Testis (tissue), 3 donors: ENCODE data around the gene BSPH1. TPM values are rescaled to one million over a fixed set of nuclear protein-coding genes. Genes with fewer than 3 reads are reported as not detected.
"Not testable (repeated sequence)": the region's sequence is repeated elsewhere in the genome, so short reads cannot be mapped to it uniquely, and the experiment has no call there.

Experiments used
- DNase-seq: peaks from one replicate; pipeline ENCODE4 v3.0.0-alpha.2; 2019
- H3K27ac ChIP-seq, 2 donors: fragments of 200-600 bp; sonication (generic); one replicate each; pipeline ENCODE4 v1.5.1; 2019
- H3K27me3 ChIP-seq: fragments of 200-600 bp; sonication (generic); one replicate; pipeline ENCODE4 v1.5.1; 2019
- H3K36me3 ChIP-seq: fragments of 200-600 bp; sonication (generic); one replicate; pipeline ENCODE4 v1.5.1; 2017; ENCODE audit warnings: low read depth; ENCODE audit errors: missing control alignments
- H3K4me1 ChIP-seq: fragments of 200-600 bp; sonication (generic); one replicate; pipeline ENCODE4 v1.5.1; 2019
- H3K4me3 ChIP-seq, 2 donors: fragments of 200-600 bp; sonication (generic); one replicate each; pipeline ENCODE4 v1.5.1; 2017 to 2019
- H3K9me3 ChIP-seq: fragments of 200-600 bp; sonication (generic); one replicate; pipeline ENCODE4 v1.5.1; 2017
- POLR2A ChIP-seq: fragments of 450-650 bp; IDR thresholded peaks from one replicate; pipeline ENCODE4 v1.6.1; 2017; ENCODE audit warnings: antibody characterized with exemption, mild to moderate bottlenecking, moderate library complexity
- WGBS, 2 donors: methylation state at CpG; one replicate each; pipeline ENCODE4 v1.1.5; 2018; 5-methylcytosine and 5-hydroxymethylcytosine counted together
- intact Hi-C: fragments of 100-400 bp; cut with DNase I; formaldehyde crosslinking; loops from one replicate; pipeline ENCODE4 v1.15.1; 2023; ENCODE audit warnings: low total_unique reads
- polyA plus RNA-seq: library from polyadenylated mRNA; stranded (reverse); fragments of 350-450 nt; fragmentation: Illumina TruSeq; extraction: RNeasy Lipid Tissue Mini Kit (QIAGEN cat#74804); gene quantifications from one replicate; pipeline ENCODE4 v1.2.3, GENCODE V29; 2014; ENCODE audit warnings: low read depth, low replicate concordance; ENCODE audit not compliant: insufficient read depth
- total RNA-seq, 2 donors: library from RNA; depleted of rRNA; stranded (reverse); fragments of >200 nt; gene quantifications; one replicate each; pipeline ENCODE4 v1.2.3, GENCODE V29; 2016
- TF ChIP-seq, protein P1 (sequence below), 3 experiments: fragments of 450-650 bp in 2 of 3; fragments of 200-600 bp in 1 of 3; sonication (generic) in 1 of 3; IDR thresholded peaks; one replicate each; pipeline ENCODE4 v1.5.1; 2016 to 2019; ENCODE audit warnings: antibody characterized with exemption in 3 of 3, mild to moderate bottlenecking in 2 of 3, moderate library complexity in 1 of 3

BSPH1 gene
- total and polyA plus RNA-seq, 3 donors from 2014 or later: 0.71 TPM; not detected in 2

DNA sequence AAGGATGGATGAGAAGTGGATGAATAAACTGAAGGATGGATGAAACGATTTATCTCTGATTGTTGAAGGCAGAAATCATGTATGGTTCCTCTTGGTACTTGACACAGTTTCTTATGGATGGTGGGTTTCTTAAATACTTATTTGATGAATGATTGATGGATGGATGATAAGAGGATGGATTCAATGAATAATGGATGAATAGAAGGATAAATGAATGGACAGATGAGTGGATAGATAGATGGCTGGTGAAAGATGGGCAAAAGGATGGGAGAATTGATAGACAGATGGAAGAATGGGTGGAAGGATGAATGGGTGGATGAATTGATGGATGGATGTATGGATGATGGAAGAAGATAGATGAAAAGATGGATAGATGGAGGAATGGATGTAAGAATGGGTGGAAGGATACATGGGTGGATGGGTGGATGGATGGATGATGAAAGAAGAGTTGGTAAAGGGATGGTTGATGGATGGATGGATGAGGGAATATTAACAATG is 4.3 kb upstream of the BSPH1 start:
- intact Hi-C loops: no loop called here
- 68 to 73% methylated on average over 1 of the region's 1 CpG for WGBS, 2 donors
- Histone ChIP-seq H3K4me1 (no peaks in the 10 kb centered on the region), H3K9me3 (no peaks in the 10 kb centered on the region), H3K4me3 (no peak overlapping the region), H3K27me3 (no peaks in the 10 kb centered on the region), H3K27ac (no peak overlapping the region), H3K36me3 (no peaks in the 10 kb centered on the region)
- DNase-seq: no peak
- no peak for TF ChIP-seq POLR2A
- TF ChIP-seq, protein P1, sequence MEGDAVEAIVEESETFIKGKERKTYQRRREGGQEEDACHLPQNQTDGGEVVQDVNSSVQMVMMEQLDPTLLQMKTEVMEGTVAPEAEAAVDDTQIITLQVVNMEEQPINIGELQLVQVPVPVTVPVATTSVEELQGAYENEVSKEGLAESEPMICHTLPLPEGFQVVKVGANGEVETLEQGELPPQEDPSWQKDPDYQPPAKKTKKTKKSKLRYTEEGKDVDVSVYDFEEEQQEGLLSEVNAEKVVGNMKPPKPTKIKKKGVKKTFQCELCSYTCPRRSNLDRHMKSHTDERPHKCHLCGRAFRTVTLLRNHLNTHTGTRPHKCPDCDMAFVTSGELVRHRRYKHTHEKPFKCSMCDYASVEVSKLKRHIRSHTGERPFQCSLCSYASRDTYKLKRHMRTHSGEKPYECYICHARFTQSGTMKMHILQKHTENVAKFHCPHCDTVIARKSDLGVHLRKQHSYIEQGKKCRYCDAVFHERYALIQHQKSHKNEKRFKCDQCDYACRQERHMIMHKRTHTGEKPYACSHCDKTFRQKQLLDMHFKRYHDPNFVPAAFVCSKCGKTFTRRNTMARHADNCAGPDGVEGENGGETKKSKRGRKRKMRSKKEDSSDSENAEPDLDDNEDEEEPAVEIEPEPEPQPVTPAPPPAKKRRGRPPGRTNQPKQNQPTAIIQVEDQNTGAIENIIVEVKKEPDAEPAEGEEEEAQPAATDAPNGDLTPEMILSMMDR (IDR thresholded peaks at IDR 0.05): no peak

DNA sequence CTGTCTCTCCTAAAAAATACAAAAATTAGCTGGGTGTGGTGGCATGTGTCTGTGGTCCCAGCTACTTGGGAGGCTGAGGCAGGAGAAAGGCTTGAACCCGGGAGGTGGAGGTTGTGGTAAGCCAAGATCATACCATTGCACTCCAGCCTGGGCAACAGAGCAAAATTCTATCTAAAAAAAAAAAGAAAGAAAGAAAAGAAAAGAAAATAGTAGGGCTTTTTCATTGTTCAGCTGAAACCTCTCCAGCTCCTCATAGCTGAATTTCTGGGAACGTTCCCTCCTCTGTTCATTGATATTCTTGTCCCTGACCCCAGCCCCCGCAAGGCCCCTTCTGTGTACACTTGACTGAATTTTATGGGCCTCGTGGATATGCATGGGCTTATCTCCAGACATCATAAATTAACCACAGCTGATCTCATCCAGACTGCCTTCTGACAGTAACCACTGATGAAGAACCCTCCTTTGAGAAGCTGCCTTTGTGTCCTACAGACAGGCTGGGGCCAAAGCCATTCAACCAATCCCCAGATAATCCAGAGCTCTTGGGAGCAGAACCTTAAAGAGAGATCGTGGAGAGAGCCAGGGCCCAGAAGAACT is 2.3 kb upstream of the BSPH1 start, which contains the start of gene ELSPBP1:
ELSPBP1 (plus strand) TSS at position 424 of the 594 bp plus-strand sequence. CDS start 14,036 bp downstream, outside the sequence.
- no peaks in the 10 kb centered on the region for H3K4me1 ChIP-seq
- no peak for DNase-seq
- no peak within 1 kb of the TSS for H3K4me3 ChIP-seq
- H3K9me3 ChIP-seq: no peaks in the 10 kb centered on the region
- no peak within 1 kb of the TSS for H3K27ac ChIP-seq
- H3K36me3 ChIP-seq: no peaks in the 10 kb centered on the region
- intact Hi-C loops: no loop called here
- H3K27me3 ChIP-seq: no peaks in the 10 kb centered on the region
- 41 to 48% methylated on average over 5 of the region's 5 CpGs for WGBS, 2 donors
- TF ChIP-seq POLR2A: no peak
- TF ChIP-seq, protein P1 (IDR thresholded peaks at IDR 0.05): no peak

DNA sequence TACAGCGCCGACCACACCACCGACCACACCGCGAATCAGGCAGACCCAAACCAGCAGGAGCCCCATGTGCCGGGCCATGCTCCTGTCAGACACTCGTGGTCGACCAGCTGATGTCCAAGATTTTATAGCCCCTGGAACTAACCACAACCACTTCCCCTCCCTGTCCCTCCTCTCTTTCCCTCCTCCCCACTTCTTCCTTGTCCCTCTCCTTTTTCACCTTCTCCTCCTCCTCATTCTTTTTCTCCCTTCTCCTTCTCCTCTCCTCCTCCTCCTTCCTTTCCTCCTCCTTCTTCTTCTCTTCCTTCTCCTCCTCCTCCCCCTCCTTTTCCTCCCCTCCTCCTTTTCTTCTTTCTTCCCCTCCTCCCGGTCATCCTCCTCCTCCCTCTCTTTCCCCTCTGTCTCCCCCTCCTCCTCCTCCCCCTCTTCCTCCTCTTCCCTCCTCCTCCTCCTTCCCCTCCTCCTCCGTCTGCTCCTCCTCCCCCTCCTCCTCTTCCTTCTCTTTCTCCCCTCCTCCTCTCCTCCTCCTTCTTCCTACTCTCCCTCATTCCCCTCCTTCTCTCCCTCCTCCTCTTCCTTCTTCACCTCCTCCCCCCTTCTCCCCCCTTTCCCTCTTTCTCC is 670 bp downstream of the BSPH1 start:
- Histone ChIP-seq H3K27me3 (no peaks in the 10 kb centered on the region), H3K4me3 (no peak overlapping the region), H3K4me1 (no peaks in the 10 kb centered on the region), H3K9me3 (no peaks in the 10 kb centered on the region), H3K36me3 (no peaks in the 10 kb centered on the region), H3K27ac (no peak overlapping the region)
- 53 to 59% methylated on average over 10 of the region's 10 CpGs for WGBS, 2 donors
- no peak for DNase-seq
- intact Hi-C loops: no loop called here
- TF ChIP-seq, protein P1 (IDR thresholded peaks at IDR 0.05): no peak
- no peak for TF ChIP-seq POLR2A

DNA sequence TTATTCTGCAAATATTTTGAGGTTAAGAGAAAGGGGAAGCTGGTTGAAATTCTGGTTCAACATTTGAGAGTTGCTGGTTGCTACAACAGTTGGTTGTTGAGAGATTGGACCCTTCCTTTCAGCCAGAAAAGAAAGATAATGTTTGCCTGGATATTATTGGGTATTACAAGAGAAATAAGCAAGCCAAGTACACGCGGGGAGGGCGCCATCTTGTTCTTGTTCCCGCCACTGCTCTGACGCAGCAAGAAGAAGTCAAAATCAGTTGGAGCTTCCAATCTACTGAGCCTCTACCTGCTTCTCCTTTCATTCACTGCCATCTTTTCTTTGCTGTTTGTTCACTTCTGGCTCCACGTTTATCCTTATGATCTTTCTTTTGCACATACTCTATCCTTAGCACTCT is 18.4 kb downstream of the BSPH1 start:
- WGBS, 2 donors: 44 to 69% methylated on average over 6 of the region's 6 CpGs
- intact Hi-C loops: no loop called here

DNA sequence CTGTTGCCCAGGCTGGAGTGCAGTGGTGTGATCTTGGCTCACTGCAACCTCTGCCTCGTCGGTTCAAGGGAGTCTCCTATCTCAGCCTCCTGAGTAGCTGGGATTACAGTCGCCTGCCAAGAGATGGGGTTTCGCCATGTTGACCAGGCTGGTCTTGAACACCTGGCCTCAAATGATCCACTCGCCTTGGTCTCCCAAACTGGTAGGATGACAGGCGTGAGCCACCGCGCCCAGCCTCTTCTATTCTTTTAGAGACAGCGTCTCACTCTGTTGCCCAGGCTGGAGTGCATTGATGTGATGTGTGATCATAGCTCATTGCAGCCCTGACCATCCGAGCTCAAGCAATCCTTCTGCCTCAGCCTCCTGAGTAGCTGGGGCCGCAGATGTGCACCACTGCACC is 36.0 kb downstream of the BSPH1 start:
- H3K4me1 ChIP-seq, intact Hi-C loops, H3K27ac ChIP-seq, H3K27me3 ChIP-seq, H3K36me3 ChIP-seq, DNase-seq, H3K9me3 ChIP-seq, H3K4me3 ChIP-seq: not testable (repeated sequence)
- WGBS, 2 donors: 64 to 79% methylated on average over 7 to 8 of the region's 11 CpGs

More for the DNA sequence above, 18.4 kb downstream of the BSPH1 start:
- H3K27ac ChIP-seq: no peak overlapping the region
- TF ChIP-seq, protein P1 (IDR thresholded peaks at IDR 0.05): no peak
- TF ChIP-seq POLR2A: no peak
- no peaks in the 10 kb centered on the region for H3K27me3 ChIP-seq
- no peaks in the 10 kb centered on the region for H3K4me1 ChIP-seq
- H3K36me3 ChIP-seq: no peaks in the 10 kb centered on the region
- H3K4me3 ChIP-seq: no peak overlapping the region
- DNase-seq: no peak
- H3K9me3 ChIP-seq: no peaks in the 10 kb centered on the region

DNA sequence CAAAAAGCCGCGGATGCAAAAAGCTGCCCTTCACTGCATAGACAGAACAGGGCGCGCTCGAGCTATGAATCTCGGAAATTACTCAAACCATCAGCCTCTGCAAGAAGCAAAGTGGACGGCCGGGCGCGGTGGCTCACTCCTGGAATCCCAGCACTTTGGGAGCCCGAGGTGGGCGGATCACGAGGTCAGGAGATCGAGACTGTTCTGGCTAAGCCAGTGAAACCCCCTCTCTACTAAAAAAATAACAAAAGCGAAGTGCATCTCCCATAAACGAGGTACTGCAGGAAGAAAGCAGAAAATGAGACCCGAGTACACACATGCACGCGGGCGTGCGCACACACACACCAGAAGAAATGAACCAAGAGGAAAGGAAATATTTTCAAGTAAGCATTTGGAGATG is 39.8 kb downstream of the BSPH1 start:
- H3K36me3 ChIP-seq, H3K9me3 ChIP-seq, intact Hi-C loops, H3K4me1 ChIP-seq, H3K4me3 ChIP-seq, H3K27ac ChIP-seq, H3K27me3 ChIP-seq, DNase-seq: not testable (repeated sequence)
- 32 to 41% methylated on average over 15 to 16 of the region's 21 CpGs for WGBS, 2 donors
